GM23338 (cell line): ENCODE measurements around the gene SLC22A5.

ENCODE experiments used
- CREB1 ChIP-seq: fragments of 250-450 bp; sonication (Bioruptor Pico); IDR thresholded peaks from 2 replicates; pipeline ENCODE4 v1.5.0; 2020; ENCODE audit warnings: low read depth, mild to moderate bottlenecking, moderate library complexity
- CTCF ChIP-seq, 2 experiments: fragments of 200-600 bp in 1 of 2; sonication (generic) in 1 of 2; conservative IDR thresholded peaks; 2 replicates each; pipeline versions ENCODE4 v1.5.1 to v1.6.1; 2016 to 2017; ENCODE audit warnings: antibody characterized with exemption in 2 of 2, low read depth in 2 of 2, mild to moderate bottlenecking in 2 of 2, moderate library complexity in 1 of 2
- ETS1 ChIP-seq: IDR thresholded peaks from 2 replicates; pipeline ENCODE4 v1.6.1; 2016; ENCODE audit warnings: antibody characterized with exemption
- EZH2 ChIP-seq: fragments of 200-600 bp; sonication (generic); IDR thresholded peaks from one replicate; pipeline ENCODE4 v1.8.0; 2017; ENCODE audit warnings: antibody characterized with exemption, mild to moderate bottlenecking, low read depth; ENCODE audit not compliant: unreplicated experiment
- EZH2phosphoT487 ChIP-seq: fragments of 200-600 bp; sonication (generic); IDR thresholded peaks from one replicate; pipeline ENCODE4 v1.8.1; 2018; ENCODE audit warnings: antibody characterized with exemption; ENCODE audit not compliant: unreplicated experiment
- JUNB ChIP-seq: IDR thresholded peaks from one replicate; pipeline ENCODE4 v1.6.1; 2016; ENCODE audit warnings: antibody characterized with exemption; ENCODE audit not compliant: unreplicated experiment
- NANOG ChIP-seq: IDR thresholded peaks from 2 replicates; pipeline ENCODE4 v1.6.1; 2016; ENCODE audit warnings: antibody characterized with exemption, borderline replicate concordance
- POLR2AphosphoS5 ChIP-seq: IDR thresholded peaks from 2 replicates; pipeline ENCODE4 v1.6.1; 2016; ENCODE audit warnings: antibody characterized with exemption, low read depth
- REST ChIP-seq: IDR thresholded peaks from one replicate; pipeline ENCODE4 v1.6.1; 2018; ENCODE audit warnings: antibody characterized with exemption; ENCODE audit not compliant: unreplicated experiment
- ZNF114 ChIP-seq: fragments of 250-450 bp; sonication (Bioruptor Pico); IDR thresholded peaks from 2 replicates; pipeline ENCODE4 v1.5.0; 2020; ENCODE audit warnings: mild to moderate bottlenecking, moderate library complexity
- ZNF331 ChIP-seq: fragments of 250-450 bp; sonication (Bioruptor Pico); IDR thresholded peaks from 2 replicates; pipeline ENCODE4 v1.5.0; 2020; ENCODE audit warnings: low read depth, mild to moderate bottlenecking, moderate library complexity

GRCh38 chr5:132425009-132425937, 55.8 kb downstream of the SLC22A5 start:
- TF ChIP-seq ZNF331 (no peak), CTCF (conservative IDR thresholded peaks at IDR 0.05; ENCODE audit: low read depth in 2 of 2) (no peak), JUNB (no peak), REST (no peak), CREB1 (no peak), POLR2AphosphoS5 (no peak), EZH2 (no peak), EZH2phosphoT487 (no peak), NANOG (no peak), ZNF114 (CRISPR knock-in tag) (no peak), ETS1 (no peak)
